Mucosa of descending colon (tissue), 3 donors: ENCODE data around the gene CCDC85C. TPM values are rescaled to one million over a fixed set of nuclear protein-coding genes. Genes with fewer than 3 reads are reported as not detected.
A peak's percentile ranks its signal among the peaks of the same experiment; 100 is the strongest.

Experiments used
- ATAC-seq: fragments of 200-7000 bp; cut with Tn5 transposase; one replicate; pipeline ENCODE4 v1.9.1; 2020; ENCODE audit warnings: mild to moderate bottlenecking, moderate library complexity
- DNase-seq, 3 donors: peaks; one replicate each; pipeline ENCODE4 v3.0.0-alpha.2; 2020
- H3K36me3 ChIP-seq: fragments of 200-600 bp; one replicate; pipeline ENCODE4 v1.8.0; 2021; ENCODE audit warnings: low read depth, mild to moderate bottlenecking
- H3K4me1 ChIP-seq: fragments of 200-600 bp; one replicate; pipeline ENCODE4 v1.8.0; 2021; ENCODE audit warnings: low read depth, mild to moderate bottlenecking
- H3K4me3 ChIP-seq: fragments of 200-600 bp; one replicate; pipeline ENCODE4 v1.8.0; 2021; ENCODE audit warnings: mild to moderate bottlenecking
- H3K9me3 ChIP-seq: fragments of 200-600 bp; one replicate; pipeline ENCODE4 v1.8.0; 2021; ENCODE audit warnings: mild to moderate bottlenecking
- CTCF ChIP-seq: fragments of 200-600 bp; IDR thresholded peaks from one replicate; pipeline ENCODE4 v1.8.0; 2022; ENCODE audit warnings: antibody characterized with exemption, mild to moderate bottlenecking
- intact Hi-C, 2 donors: fragments of 100-400 bp; cut with DNase I in 1 of 2; cut with micrococcal nuclease in 1 of 2; formaldehyde crosslinking; loops; one replicate each; pipeline versions ENCODE4 v1.11.0 to v1.11.1; 2022; cut with DNase I, micrococcal nuclease
- total RNA-seq, 3 donors: library from RNA; stranded (reverse); fragmentation: NEBNext Ultra II Directional in 2 of 3; extraction: Animal tissue kit (Norgen Biotek cat#: 25700) in 2 of 3; gene quantifications; one replicate each; pipeline versions ENCODE4 v1.2.1 to v1.2.4, GENCODE V29; 2021 to 2023
- donor health status: DM: no; HTN: no; CAD: no; lungs with moderate emphysema.
- donor health status: DM: no; HTN: no; CAD: no.
- donor health status: DM: no; HTN: yes; CAD: no.

Gene CCDC85C
- total RNA-seq, 3 donors from 2014 or later = 66.2 to 102 (median 66.2) TPM

GRCh38 chr14:99573436-99574098 is 30.4 kb downstream of the CCDC85C start:
- Histone ChIP-seq H3K36me3 (no peaks in the 10 kb centered on the region), H3K4me1 (peaks cover 78% of the 10 kb centered on the region), H3K9me3 (no peaks in the 10 kb centered on the region), H3K4me3 (no peak overlapping the region)
- ATAC-seq (no peak), DNase-seq (no peak)
- intact Hi-C loops = no loop called here
- no peak for TF ChIP-seq CTCF

DNA sequence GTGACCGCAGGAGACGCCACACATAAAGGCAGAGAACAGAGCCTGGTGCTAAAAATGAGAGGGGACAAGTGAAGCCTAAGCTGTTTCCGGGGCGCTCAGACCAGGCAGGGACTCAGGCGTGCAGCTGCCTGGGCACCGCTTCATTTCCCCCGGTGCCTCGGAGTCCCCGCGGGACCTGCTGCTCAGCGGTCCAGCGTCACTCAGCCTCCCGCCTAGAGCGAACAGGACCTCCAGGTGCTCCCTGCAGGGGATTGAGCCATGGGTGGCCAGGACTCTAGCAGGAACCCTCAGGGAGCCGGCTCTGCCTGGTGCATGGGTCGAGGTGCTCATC is 31.0 kb downstream of the CCDC85C start:
- no peak for TF ChIP-seq CTCF
- Histone ChIP-seq H3K4me1 (peaks cover 77% of the 10 kb centered on the region), H3K9me3 (no peaks in the 10 kb centered on the region), H3K4me3 (no peak overlapping the region), H3K36me3 (no peaks in the 10 kb centered on the region)
- intact Hi-C loops = no loop called here
- no peak for DNase-seq
- no peak for ATAC-seq

DNA sequence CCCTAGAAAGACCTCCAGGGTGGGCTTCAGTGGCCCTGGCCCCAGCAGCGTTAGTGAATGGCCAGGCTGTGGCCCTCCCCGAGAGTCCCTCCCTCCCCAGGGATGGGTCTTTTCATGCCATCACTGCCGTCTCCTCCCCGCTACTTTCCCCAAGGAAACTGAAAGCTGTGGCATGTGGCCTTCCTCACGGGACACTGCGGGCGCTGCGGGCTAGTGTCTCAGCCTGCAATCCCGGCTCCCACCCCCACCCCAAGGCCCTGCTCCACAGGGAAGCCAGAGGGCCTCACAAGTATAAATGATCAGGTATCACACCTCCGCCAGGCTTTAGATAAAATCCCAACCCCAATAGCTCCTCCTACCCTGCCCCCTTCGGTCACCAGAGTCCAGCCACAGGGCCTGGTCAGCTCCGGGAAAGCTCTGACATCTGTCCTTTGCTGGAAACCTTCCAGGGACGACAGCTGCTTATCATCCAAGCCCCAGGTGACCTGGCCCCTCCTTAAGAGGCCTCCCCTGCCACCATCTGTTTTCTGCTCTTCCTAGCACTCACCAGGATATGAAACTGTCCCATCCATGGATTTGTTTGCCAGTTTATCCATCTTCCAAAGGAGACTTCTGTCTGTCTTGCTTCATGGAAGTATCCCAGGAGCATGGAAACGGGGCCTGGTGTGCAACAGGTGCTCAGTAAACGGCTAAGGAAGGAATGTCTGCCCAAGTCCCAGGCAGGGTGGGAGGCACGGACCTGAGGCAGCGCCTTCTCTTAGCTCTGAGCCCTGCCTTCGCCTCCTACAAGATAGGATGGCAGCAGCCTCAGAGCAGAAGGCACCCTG is 31.6 kb downstream of the CCDC85C start:
- ATAC-seq (peak; percentile 33), DNase-seq (peak in 1 of 3 donors; percentile 80)
- intact Hi-C loops = no loop called here
- H3K4me3 ChIP-seq = no peak overlapping the region
- no peak for TF ChIP-seq CTCF
- peaks cover 75% of the 10 kb centered on the region for H3K4me1 ChIP-seq
- H3K36me3 ChIP-seq = no peaks in the 10 kb centered on the region
- no peaks in the 10 kb centered on the region for H3K9me3 ChIP-seq

DNA sequence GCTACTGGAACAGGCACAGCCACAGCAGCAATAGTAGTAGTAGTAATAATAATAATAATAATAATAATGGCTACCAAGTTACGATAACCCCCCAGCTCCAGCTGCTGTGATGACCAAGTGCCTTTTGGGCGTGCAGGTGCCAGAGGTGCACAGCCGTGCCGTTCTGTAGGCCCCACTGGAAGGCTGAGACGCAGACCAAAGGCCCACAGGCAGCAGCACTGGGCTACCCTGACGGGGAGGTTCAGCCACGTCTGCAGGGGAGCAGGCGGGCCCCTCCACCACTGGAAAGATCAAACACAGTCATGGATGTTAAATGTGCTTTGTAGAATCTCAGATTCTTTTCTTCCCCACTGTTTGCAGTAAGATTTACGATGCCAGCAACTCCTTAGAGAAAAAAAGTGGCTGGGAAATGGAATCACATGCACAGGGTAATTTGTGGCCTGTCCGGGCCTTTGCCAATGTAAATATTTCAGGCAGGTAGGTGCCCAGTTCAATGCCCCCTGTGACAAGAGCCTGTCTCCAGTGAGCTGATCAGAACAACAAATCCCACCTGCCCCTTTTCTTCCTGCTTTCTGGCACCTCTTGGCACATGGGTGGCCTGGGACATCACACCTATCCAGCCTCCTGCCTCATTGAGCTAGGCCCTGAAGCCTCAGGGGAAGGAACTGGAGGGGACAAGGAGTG is 32.6 kb downstream of the CCDC85C start:
- Histone ChIP-seq H3K4me3 (no peak overlapping the region), H3K4me1 (peaks cover 71% of the 10 kb centered on the region), H3K36me3 (no peaks in the 10 kb centered on the region), H3K9me3 (no peaks in the 10 kb centered on the region)
- DNase-seq (peak in 1 of 3 donors; percentile 63), ATAC-seq (peak; percentile 11)
- TF ChIP-seq CTCF = no peak
- intact Hi-C loops = no loop called here

GRCh38 chr14:99570544-99571302 is 33.3 kb downstream of the CCDC85C start:
- no peaks in the 10 kb centered on the region for H3K9me3 ChIP-seq
- no peak for TF ChIP-seq CTCF
- intact Hi-C loops = no loop called here
- ATAC-seq (no peak), DNase-seq (no peak)
- H3K36me3 ChIP-seq = no peaks in the 10 kb centered on the region
- peaks cover 68% of the 10 kb centered on the region for H3K4me1 ChIP-seq
- no peak overlapping the region for H3K4me3 ChIP-seq
